Panc1 (cell line): Measurements from ENCODE around the gene SLC6A20. TPM values are rescaled to one million over a fixed set of nuclear protein-coding genes. Genes with fewer than 3 reads are reported as not detected.

Experiments used
- ATAC-seq: fragments of 200-7000 bp; cut with Tn5 transposase; 2 replicates; pipeline ENCODE4 v1.9.1; 2020; ENCODE audit warnings: mild to moderate bottlenecking, moderate library complexity
- BruUV-seq: library from RNA; stranded (reverse); fragments of 400-500 nt; replicated peaks from 2 replicates; lab custom pipeline; 2021; lab: Mats Ljungman, UMichigan
- CTCF ChIA-PET: fragments of 300-600 bp; sonication (Branson Sonifier 250); formaldehyde crosslinking; loops from one replicate; lab custom pipeline; 2022; ENCODE audit warnings: antibody characterized with exemption; lab: Charles Lee
- POLR2A ChIA-PET: fragments of 300-600 bp; sonication (Branson Sonifier 250); formaldehyde crosslinking; loops from one replicate; lab custom pipeline; 2022; ENCODE audit warnings: antibody characterized with exemption; lab: Charles Lee
- DNase-seq: peaks from one replicate; pipeline ENCODE4 v3.0.0-alpha.2; 2010; ENCODE audit warnings: low read depth, low spot score
- H3K27ac ChIP-seq: 2 replicates; pipeline ENCODE4 v1.5.1; 2011; ENCODE audit warnings: mild to moderate bottlenecking, low read length, inconsistent platforms
- H3K27me3 ChIP-seq: fragments of 200-500 bp; sonication (Bioruptor generic); 2 replicates; pipeline ENCODE4 v1.6.0; 2014; ENCODE audit warnings: low read length, inconsistent platforms; ENCODE audit not compliant: control insufficient read depth, insufficient read depth
- H3K36me3 ChIP-seq: fragments of 200-500 bp; sonication (Bioruptor generic); 2 replicates; pipeline ENCODE4 v1.5.1; 2014; ENCODE audit warnings: inconsistent platforms, mild to moderate bottlenecking, low read length, moderate library complexity; ENCODE audit not compliant: control insufficient read depth, insufficient read depth
- H3K4me1 ChIP-seq: 2 replicates; pipeline ENCODE4 v1.5.1; 2011; ENCODE audit warnings: inconsistent platforms, mild to moderate bottlenecking, low read length, moderate library complexity; ENCODE audit not compliant: control insufficient read depth, insufficient read depth
- H3K4me3 ChIP-seq, 2 experiments: 2 replicates each; pipeline ENCODE4 v1.5.1; 2011 to 2012; ENCODE audit warnings: low read depth in 2 of 2, low read length in 2 of 2, mild to moderate bottlenecking in 2 of 2, inconsistent platforms in 1 of 2, moderate library complexity in 1 of 2
- H3K9me3 ChIP-seq: fragments of 200-500 bp; sonication (Bioruptor generic); 2 replicates; pipeline ENCODE4 v1.5.1; 2014; ENCODE audit warnings: low read depth, mild to moderate bottlenecking, inconsistent platforms, low read length, moderate library complexity; ENCODE audit not compliant: control insufficient read depth, insufficient read depth
- POLR2AphosphoS5 ChIP-seq: IDR thresholded peaks from 2 replicates; pipeline ENCODE4 v1.6.1; 2012; ENCODE audit warnings: mild to moderate bottlenecking, low read depth, low read length, moderate library complexity
- SIN3A ChIP-seq: IDR thresholded peaks from 2 replicates; pipeline ENCODE4 v1.6.1; 2012; ENCODE audit warnings: low read depth, mild to moderate bottlenecking, low read length, moderate library complexity, borderline replicate concordance; ENCODE audit not compliant: insufficient read depth
- TCF7L2 ChIP-seq: IDR thresholded peaks from 2 replicates; pipeline ENCODE4 v1.6.1; 2011; ENCODE audit warnings: mild to moderate bottlenecking, low read depth, low read length, inconsistent platforms
- in situ Hi-C: cut with HindIII; loops from 2 replicates; pipeline ENCODE4 v1.10.0; 2016; ENCODE audit warnings: low sequenced_read_pairs, low pct_unique_long_range_greater_than_20kb
- intact Hi-C: fragments of 100-400 bp; cut with micrococcal nuclease; formaldehyde crosslinking; loops from one replicate; pipeline ENCODE4 v1.10.0; 2022; ENCODE audit not compliant: unreplicated experiment
- total RNA-seq: library from RNA; stranded (reverse); gene quantifications from one replicate; pipeline ENCODE4 v1.2.1, GENCODE V29; 2021; ENCODE audit not compliant: unreplicated experiment
- TF ChIP-seq, protein P1 (sequence below), 2 experiments: IDR thresholded peaks; 2 replicates each; pipeline ENCODE4 v1.6.1; 2011 to 2012; ENCODE audit warnings: low read depth in 2 of 2, control low read depth in 1 of 2, low read length in 1 of 2, mild to moderate bottlenecking in 1 of 2, moderate library complexity in 1 of 2; ENCODE audit not compliant: insufficient read depth in 1 of 2
- TF ChIP-seq, protein P2 (sequence below): fragments of 450-650 bp; IDR thresholded peaks from 2 replicates; pipeline ENCODE4 v1.5.1; 2017; ENCODE audit warnings: mild to moderate bottlenecking

The SLC6A20 gene
- total RNA-seq, 1 experiment from 2014 or later = 0.28 TPM

DNA sequence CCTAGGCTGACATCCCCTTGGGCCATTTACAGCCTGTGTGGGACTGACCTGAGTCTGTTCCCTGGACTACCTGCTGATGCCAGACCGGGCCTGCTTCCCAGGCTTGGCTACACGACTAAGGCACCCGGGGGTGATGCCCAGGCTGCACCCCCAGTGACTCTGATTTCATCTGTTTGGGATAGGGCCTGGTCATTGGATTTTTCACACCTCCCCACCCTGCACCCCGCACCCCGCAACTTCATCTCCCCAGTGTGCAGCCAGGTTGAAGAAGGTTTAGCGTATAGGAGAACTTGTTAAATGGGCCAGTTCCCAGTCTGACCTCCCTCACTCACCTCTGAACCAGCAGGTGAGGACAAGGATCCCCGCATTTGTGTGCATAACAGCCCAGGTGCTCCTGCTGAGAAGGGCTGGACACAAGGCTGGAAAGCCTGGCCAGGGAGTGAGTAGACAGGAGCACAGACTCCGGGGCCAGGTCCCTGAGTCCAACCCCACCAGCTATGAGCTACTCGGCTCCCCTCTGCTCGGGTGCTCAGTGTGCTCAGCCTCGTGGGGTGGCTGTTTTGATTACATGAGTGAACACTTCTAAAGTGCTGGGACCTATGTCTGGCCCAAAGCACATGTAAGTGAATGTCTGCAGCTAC is 18.5 kb downstream of the SLC6A20 start:
- intact Hi-C loops = no loop called here
- Histone ChIP-seq H3K4me3 (no peak overlapping the region), H3K27me3 (no peaks in the 10 kb centered on the region), H3K36me3 (no peaks in the 10 kb centered on the region), H3K9me3 (no peaks in the 10 kb centered on the region), H3K4me1 (no peaks in the 10 kb centered on the region), H3K27ac (no peak overlapping the region)
- CTCF ChIA-PET = no interaction called here
- POLR2A ChIA-PET = no interaction called here
- no peak for ATAC-seq
- no peak for DNase-seq
- TF ChIP-seq, protein P1, sequence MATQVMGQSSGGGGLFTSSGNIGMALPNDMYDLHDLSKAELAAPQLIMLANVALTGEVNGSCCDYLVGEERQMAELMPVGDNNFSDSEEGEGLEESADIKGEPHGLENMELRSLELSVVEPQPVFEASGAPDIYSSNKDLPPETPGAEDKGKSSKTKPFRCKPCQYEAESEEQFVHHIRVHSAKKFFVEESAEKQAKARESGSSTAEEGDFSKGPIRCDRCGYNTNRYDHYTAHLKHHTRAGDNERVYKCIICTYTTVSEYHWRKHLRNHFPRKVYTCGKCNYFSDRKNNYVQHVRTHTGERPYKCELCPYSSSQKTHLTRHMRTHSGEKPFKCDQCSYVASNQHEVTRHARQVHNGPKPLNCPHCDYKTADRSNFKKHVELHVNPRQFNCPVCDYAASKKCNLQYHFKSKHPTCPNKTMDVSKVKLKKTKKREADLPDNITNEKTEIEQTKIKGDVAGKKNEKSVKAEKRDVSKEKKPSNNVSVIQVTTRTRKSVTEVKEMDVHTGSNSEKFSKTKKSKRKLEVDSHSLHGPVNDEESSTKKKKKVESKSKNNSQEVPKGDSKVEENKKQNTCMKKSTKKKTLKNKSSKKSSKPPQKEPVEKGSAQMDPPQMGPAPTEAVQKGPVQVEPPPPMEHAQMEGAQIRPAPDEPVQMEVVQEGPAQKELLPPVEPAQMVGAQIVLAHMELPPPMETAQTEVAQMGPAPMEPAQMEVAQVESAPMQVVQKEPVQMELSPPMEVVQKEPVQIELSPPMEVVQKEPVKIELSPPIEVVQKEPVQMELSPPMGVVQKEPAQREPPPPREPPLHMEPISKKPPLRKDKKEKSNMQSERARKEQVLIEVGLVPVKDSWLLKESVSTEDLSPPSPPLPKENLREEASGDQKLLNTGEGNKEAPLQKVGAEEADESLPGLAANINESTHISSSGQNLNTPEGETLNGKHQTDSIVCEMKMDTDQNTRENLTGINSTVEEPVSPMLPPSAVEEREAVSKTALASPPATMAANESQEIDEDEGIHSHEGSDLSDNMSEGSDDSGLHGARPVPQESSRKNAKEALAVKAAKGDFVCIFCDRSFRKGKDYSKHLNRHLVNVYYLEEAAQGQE (IDR thresholded peaks at IDR 0.05; ENCODE audit: insufficient read depth in 1 of 2, low read depth in 2 of 2, low read length in 1 of 2) = no peak
- TF ChIP-seq POLR2AphosphoS5 = no peak
- TF ChIP-seq SIN3A = no peak
- no peak for TF ChIP-seq TCF7L2
- TF ChIP-seq, protein P2, sequence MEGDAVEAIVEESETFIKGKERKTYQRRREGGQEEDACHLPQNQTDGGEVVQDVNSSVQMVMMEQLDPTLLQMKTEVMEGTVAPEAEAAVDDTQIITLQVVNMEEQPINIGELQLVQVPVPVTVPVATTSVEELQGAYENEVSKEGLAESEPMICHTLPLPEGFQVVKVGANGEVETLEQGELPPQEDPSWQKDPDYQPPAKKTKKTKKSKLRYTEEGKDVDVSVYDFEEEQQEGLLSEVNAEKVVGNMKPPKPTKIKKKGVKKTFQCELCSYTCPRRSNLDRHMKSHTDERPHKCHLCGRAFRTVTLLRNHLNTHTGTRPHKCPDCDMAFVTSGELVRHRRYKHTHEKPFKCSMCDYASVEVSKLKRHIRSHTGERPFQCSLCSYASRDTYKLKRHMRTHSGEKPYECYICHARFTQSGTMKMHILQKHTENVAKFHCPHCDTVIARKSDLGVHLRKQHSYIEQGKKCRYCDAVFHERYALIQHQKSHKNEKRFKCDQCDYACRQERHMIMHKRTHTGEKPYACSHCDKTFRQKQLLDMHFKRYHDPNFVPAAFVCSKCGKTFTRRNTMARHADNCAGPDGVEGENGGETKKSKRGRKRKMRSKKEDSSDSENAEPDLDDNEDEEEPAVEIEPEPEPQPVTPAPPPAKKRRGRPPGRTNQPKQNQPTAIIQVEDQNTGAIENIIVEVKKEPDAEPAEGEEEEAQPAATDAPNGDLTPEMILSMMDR = no peak
- BruUV-seq = no TSS peak
- in situ Hi-C loops = no loop called here

DNA sequence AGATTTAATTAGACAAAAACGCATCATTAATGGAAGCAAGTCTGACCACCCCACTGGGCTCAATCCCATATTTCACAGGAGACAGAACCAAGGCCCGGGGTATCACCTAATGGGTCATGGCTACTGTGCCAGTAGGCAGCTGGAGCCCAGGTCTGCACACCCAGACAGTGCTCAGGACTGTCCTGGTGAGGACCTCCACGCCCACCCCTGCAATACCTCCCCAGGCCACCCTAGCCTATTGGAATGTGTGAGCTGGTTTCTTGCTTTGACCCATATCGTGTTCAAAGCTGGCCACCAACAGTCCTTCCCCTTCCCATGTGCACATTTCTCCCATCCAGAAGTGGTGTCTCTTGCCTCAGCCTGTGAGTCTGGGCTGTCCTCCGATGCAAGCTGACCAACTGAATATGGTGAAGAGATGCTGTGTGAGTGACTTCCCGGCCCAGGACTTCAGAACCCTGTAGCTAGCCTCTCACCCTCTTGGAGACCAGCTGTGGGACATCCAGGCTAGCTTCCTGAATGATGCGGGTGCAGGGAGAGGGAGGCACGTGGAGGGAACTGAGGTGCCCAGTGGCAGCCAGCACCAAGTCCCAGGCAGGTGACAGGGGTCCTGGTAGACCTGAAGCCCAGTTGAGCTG is 19.1 kb downstream of the SLC6A20 start:
- TF ChIP-seq, protein P1 (IDR thresholded peaks at IDR 0.05; ENCODE audit: insufficient read depth in 1 of 2, low read depth in 2 of 2, low read length in 1 of 2) = no peak
- TF ChIP-seq SIN3A (no peak), POLR2AphosphoS5 (no peak), TCF7L2 (no peak)
- TF ChIP-seq, protein P2 = no peak
- intact Hi-C loops (no loop called here), in situ Hi-C loops (no loop called here)
- POLR2A ChIA-PET = no interaction called here
- ATAC-seq (no peak), DNase-seq (no peak)
- H3K27me3 ChIP-seq = no peaks in the 10 kb centered on the region
- no peaks in the 10 kb centered on the region for H3K36me3 ChIP-seq
- CTCF ChIA-PET = no interaction called here
- no peak overlapping the region for H3K4me3 ChIP-seq
- H3K27ac ChIP-seq = no peak overlapping the region
- BruUV-seq = no TSS peak
- H3K4me1 ChIP-seq = no peaks in the 10 kb centered on the region
- H3K9me3 ChIP-seq = no peaks in the 10 kb centered on the region
